RWPE1 (cell line): ENCODE measurements around the gene RFC2.
A peak's percentile ranks its signal among the peaks of the same experiment; 100 is the strongest.
"Not testable (repeated sequence)": the region's sequence is repeated elsewhere in the genome, so short reads cannot be mapped to it uniquely, and the experiment has no call there.

Experiments
- CTCF ChIA-PET: fragments of 350-600 bp; sonication (Branson Sonifier 250); formaldehyde crosslinking; extraction: SDS; loops from one replicate; lab custom pipeline; 2021; lab: Yijun Ruan, JAX
- POLR2A ChIA-PET: fragments of 400-600 bp; formaldehyde crosslinking; extraction: SDS; loops from one replicate; lab custom pipeline; 2020; ENCODE audit warnings: antibody characterized with exemption; ENCODE audit not compliant: low non-redundant PET; lab: Yijun Ruan, JAX
- DNase-seq: peaks from one replicate; pipeline ENCODE4 v3.0.0; 2012; ENCODE audit warnings: low spot score
- H3K27ac ChIP-seq: fragments of 450-650 bp; 2 replicates; pipeline ENCODE4 v1.5.1; 2017
- TF ChIP-seq, protein P1 (sequence below): fragments of 450-650 bp; conservative IDR thresholded peaks from 2 replicates; pipeline ENCODE4 v1.5.1; 2017; ENCODE audit warnings: low read depth, mild to moderate bottlenecking

The RFC2 gene

DNA sequence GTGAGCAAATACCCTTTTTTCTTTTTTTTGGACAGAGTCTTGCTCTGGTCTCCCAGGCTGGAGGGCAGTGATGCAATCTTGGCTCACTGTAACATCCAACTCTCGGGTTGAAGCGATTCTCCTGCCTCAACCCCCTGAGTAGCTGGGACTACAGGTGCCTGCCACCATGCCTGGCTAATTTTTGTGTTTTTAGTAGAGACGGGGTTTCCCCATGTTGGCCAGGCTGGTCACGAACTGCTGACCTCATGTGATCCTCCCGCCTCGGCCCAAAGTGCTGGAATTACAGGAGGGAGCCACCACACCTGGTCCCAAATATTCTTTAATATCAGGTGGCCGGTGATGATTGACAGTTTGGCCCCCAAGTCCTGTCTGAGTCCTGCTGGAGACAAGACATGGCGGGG is 37.8 kb downstream of the RFC2 start:
- ChIA-PET POLR2A (no interaction called here), CTCF (interaction anchor here (0.5 to 0.6 kb wide), 2 partner anchors 18 to 184 kb away, joined by 3 to 5 read pairs; no protein-coding TSS in a partner anchor)
- TF ChIP-seq, protein P1, sequence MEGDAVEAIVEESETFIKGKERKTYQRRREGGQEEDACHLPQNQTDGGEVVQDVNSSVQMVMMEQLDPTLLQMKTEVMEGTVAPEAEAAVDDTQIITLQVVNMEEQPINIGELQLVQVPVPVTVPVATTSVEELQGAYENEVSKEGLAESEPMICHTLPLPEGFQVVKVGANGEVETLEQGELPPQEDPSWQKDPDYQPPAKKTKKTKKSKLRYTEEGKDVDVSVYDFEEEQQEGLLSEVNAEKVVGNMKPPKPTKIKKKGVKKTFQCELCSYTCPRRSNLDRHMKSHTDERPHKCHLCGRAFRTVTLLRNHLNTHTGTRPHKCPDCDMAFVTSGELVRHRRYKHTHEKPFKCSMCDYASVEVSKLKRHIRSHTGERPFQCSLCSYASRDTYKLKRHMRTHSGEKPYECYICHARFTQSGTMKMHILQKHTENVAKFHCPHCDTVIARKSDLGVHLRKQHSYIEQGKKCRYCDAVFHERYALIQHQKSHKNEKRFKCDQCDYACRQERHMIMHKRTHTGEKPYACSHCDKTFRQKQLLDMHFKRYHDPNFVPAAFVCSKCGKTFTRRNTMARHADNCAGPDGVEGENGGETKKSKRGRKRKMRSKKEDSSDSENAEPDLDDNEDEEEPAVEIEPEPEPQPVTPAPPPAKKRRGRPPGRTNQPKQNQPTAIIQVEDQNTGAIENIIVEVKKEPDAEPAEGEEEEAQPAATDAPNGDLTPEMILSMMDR = no peak
- peak overlapping the region; percentile 15; the same call in 1 of the 2 replicates for H3K27ac ChIP-seq
- no peak for DNase-seq

DNA sequence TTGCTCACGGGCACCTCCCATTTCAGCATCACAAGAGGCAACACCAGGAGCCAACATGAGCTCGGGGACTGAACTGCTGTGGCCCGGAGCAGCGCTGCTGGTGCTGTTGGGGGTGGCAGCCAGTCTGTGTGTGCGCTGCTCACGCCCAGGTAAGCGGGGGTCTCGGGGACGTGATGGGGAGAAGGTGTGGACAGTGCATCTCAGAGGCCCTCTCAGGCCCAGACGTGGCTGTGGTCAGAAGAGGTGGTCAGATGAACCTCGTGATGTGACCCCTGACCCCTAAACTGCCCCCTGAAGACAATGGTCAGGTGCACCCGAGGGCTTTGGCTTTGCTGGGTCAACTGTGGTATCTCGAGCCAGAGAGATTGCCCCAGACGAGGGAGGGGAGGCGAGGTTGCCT is 38.3 kb downstream of the RFC2 start:
- CTCF ChIA-PET = interaction anchor here (0.5 kb wide), 1 partner anchor 185 kb away, joined by 3 read pairs; no protein-coding TSS in a partner anchor
- H3K27ac ChIP-seq = no peak overlapping the region
- TF ChIP-seq, protein P1 = no peak
- DNase-seq = no peak
- POLR2A ChIA-PET = no interaction called here

DNA sequence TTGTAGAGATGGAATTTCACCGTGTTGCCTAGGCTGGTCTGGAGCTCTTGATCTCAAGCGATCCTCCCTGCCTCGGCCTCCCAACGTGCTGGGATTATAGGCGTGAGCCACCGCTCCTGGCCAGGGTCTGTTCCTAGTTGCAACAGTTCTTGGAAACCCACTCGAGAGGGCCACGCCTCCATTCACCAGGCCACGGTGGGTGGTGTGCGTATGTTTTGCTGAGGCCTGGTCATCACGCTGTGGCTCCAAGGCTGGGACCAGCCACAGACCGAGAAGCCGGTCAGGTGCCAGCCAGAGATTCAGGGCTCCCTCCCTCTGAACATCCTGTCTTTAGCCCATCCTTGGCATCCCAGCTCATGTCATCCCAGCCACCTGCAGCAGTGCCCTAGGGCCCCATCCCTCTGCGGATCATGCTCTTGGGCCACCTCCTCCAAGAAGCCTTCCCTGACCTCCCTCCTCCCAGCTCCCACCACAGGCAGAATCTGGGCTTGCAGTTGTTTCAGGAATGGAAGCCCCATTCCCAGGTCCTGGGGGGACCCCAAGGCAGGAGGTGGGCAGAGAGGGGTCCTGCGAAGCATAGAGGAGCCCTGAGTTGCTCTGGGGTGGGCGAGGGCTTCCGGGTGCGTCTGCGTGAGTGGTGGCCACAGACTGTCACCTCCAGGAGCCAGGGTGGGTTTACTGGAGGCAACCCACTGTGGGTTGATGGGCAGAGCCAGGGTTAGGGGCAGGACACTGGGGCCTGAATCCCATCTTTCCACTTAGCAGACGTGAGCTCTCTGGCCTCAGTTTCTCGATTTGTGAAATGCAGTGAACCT is 39.2 kb downstream of the RFC2 start:
- POLR2A ChIA-PET = no interaction called here
- CTCF ChIA-PET = interaction anchor here (0.5 kb wide), 1 partner anchor 160 kb away, joined by 4 read pairs; no protein-coding TSS in a partner anchor
- no peak overlapping the region for H3K27ac ChIP-seq
- no peak for DNase-seq
- TF ChIP-seq, protein P1 = no peak

DNA sequence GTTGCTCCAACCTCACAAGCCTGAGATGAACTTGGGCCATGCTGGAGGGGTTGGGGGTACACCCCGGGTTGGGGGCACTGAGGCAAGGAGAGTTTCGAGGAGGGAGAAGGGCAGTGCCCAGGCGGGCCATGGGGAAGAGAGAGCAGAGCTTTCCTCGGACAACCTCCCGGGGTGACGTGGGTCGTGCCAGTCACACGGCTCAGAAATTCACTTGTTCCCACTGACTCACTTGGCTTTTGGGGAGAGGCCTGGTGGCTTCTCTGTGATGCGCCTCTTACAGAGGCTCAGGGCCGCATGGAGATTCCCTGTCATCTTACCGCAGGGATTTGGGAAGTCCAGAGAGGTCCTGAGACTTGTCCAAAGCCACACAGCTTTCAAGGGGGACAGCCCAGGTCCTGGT is 41.5 kb downstream of the RFC2 start:
- CTCF ChIA-PET = no interaction called here
- no peak for DNase-seq
- no peak overlapping the region; the same call in 1 of the 2 replicates for H3K27ac ChIP-seq
- TF ChIP-seq, protein P1 = no peak
- POLR2A ChIA-PET = no interaction called here

- POLR2A ChIA-PET, DNase-seq: not testable (repeated sequence)
- peak overlapping the region; percentile 81 for H3K27ac ChIP-seq
- CTCF ChIA-PET = interaction anchor here (0.6 to 3.6 kb wide), 3 partner anchors 85 to 202 kb away, joined by 6 to 64 read pairs (median 10); no protein-coding TSS in a partner anchor
Measured at GRCh38 chr7:74208241-74208640, 46.0 kb downstream of the RFC2 start.

- POLR2A ChIA-PET = interaction anchor here (0.7 kb wide), 1 partner anchor 17 kb away, joined by 3 read pairs; no protein-coding TSS in a partner anchor
- no peak for DNase-seq
- TF ChIP-seq, protein P1 = no peak
- no peak overlapping the region for H3K27ac ChIP-seq
- CTCF ChIA-PET = interaction anchor here (0.8 to 3.6 kb wide), 8 partner anchors 13 to 203 kb away, joined by 3 to 64 read pairs (median 4); no protein-coding TSS in a partner anchor
Measured at GRCh38 chr7:74207586-74207985, 46.6 kb downstream of the RFC2 start.
